GM12878 (cell line): ENCODE results near the gene DEFB116. TPM values are rescaled to one million over a fixed set of nuclear protein-coding genes. Genes with fewer than 3 reads are reported as not detected.

Source experiments
- ATAC-seq: fragments of 200-7000 bp; cut with Tn5 transposase; 3 replicates; pipeline ENCODE4 v1.9.1; 2020; ENCODE audit warnings: mild to moderate bottlenecking, moderate library complexity
- Bru-seq: library from RNA; stranded (reverse); fragments of 400-500 nt; gene quantifications from one replicate; lab custom pipeline; 2021; lab: Mats Ljungman, UMichigan
- BruChase-seq, 2 experiments: library from RNA; stranded (reverse); fragments of 400-500 nt; gene quantifications; one replicate each; lab custom pipeline; 2021; lab: Mats Ljungman, UMichigan
- BruUV-seq: library from RNA; stranded (reverse); fragments of 400-500 nt; replicated peaks from 2 replicates; lab custom pipeline; 2021; lab: Mats Ljungman, UMichigan
- CTCF ChIA-PET: fragments of 300-600 bp; sonication (Branson Sonifier 250); formaldehyde crosslinking; extraction: SDS; loops from one replicate; lab custom pipeline; 2021; ENCODE audit warnings: inconsistent platforms; lab: Yijun Ruan, JAX
- POLR2A ChIA-PET: fragments of 350-600 bp; formaldehyde crosslinking; extraction: SDS; loops from one replicate; lab custom pipeline; 2021; ENCODE audit warnings: inconsistent platforms; lab: Charles Lee
- RAD21 ChIA-PET: fragments of 300-600 bp; sonication (Branson Sonifier 250); formaldehyde crosslinking; loops from one replicate; lab custom pipeline; 2023; ENCODE audit warnings: antibody characterized with exemption; ENCODE audit not compliant: unreplicated experiment; lab: Charles Lee
- SMC1A ChIA-PET: fragments of 300-600 bp; sonication (Branson Sonifier 250); formaldehyde crosslinking; loops from one replicate; lab custom pipeline; 2023; ENCODE audit not compliant: unreplicated experiment, uncharacterized antibody; lab: Charles Lee
- DNase-seq: peaks from one replicate; pipeline ENCODE4 v3.0.0-alpha.2; 2011; ENCODE audit warnings: low read depth, low spot score
- FAIRE-seq: peaks from 3 replicates; lab custom pipeline; 2011; peaks lifted over from hg19 to GRCh38; lab: Jason Lieb, UNC
- H2AFZ ChIP-seq: 2 replicates; pipeline ENCODE4 v1.6.0; 2011; ENCODE audit warnings: low read depth, low read length, control low read depth; ENCODE audit not compliant: control insufficient read depth
- H3K27ac ChIP-seq: 2 replicates; pipeline ENCODE4 v1.5.1; 2011; ENCODE audit warnings: control low read depth; ENCODE audit not compliant: control insufficient read depth, insufficient read depth
- H3K27me3 ChIP-seq, 2 experiments: replicated peaks in 1 of 2; 2 replicates each; pipeline versions ENCODE4 v1.6.0 to v1.6.1; 2011; ENCODE audit warnings: low read length in 1 of 2; ENCODE audit not compliant: control insufficient read depth in 2 of 2, insufficient read depth in 2 of 2
- H3K36me3 ChIP-seq, 2 experiments: 2 replicates each; pipeline ENCODE4 v1.5.1; 2011; ENCODE audit warnings: low read length in 1 of 2; ENCODE audit not compliant: control insufficient read depth in 2 of 2, insufficient read depth in 2 of 2
- H3K4me1 ChIP-seq: 2 replicates; pipeline ENCODE4 v1.6.1; 2011; ENCODE audit warnings: mild to moderate bottlenecking, low read length, moderate library complexity, mixed read lengths; ENCODE audit not compliant: control insufficient read depth, insufficient read depth
- H3K4me2 ChIP-seq: 2 replicates; pipeline ENCODE4 v1.6.0; 2011; ENCODE audit warnings: control low read depth; ENCODE audit not compliant: control insufficient read depth, insufficient read depth
- H3K4me3 ChIP-seq: fragments of 200-600 bp; sonication (generic); 2 replicates; pipeline ENCODE4 v1.5.1; 2016
- H3K79me2 ChIP-seq: 2 replicates; pipeline ENCODE4 v1.6.0; 2011; ENCODE audit warnings: low read length; ENCODE audit not compliant: control insufficient read depth, insufficient read depth
- H3K9ac ChIP-seq: 2 replicates; pipeline ENCODE4 v1.8.0; 2011; ENCODE audit warnings: low read length, control low read depth, mixed read lengths; ENCODE audit not compliant: control insufficient read depth, insufficient read depth
- H3K9me3 ChIP-seq: replicated peaks from 3 replicates; pipeline ENCODE4 v1.5.1; 2011; ENCODE audit warnings: mild to moderate bottlenecking, low read length; ENCODE audit not compliant: control insufficient read depth, insufficient read depth
- H4K20me1 ChIP-seq: 2 replicates; pipeline ENCODE4 v1.6.0; 2011; ENCODE audit not compliant: control insufficient read depth, insufficient read depth
- BACH1 ChIP-seq: fragments of 450-650 bp; IDR thresholded peaks from 2 replicates; pipeline ENCODE4 v1.6.1; 2017; ENCODE audit warnings: mild to moderate bottlenecking, borderline replicate concordance
- BHLHE40 ChIP-seq, 2 experiments: fragments of 450-650 bp in 1 of 2; IDR thresholded peaks; 2 replicates each; pipeline ENCODE4 v1.6.1; 2011 to 2017; ENCODE audit warnings: low read depth in 2 of 2, borderline replicate concordance in 1 of 2, improper control_type of control experiment in 1 of 2, low read length in 1 of 2, mild to moderate bottlenecking in 1 of 2
- CBX5 ChIP-seq: sonication (generic); IDR thresholded peaks from 2 replicates; pipeline ENCODE4 v1.6.1; 2016; ENCODE audit warnings: low read depth, moderate library complexity, mild to moderate bottlenecking, inconsistent platforms
- ETV6 ChIP-seq, 2 experiments: fragments of 450-650 bp in 1 of 2; IDR thresholded peaks in 1 of 2; conservative IDR thresholded peaks in 1 of 2; 2 replicates each; pipeline ENCODE4 v1.6.1; 2014; ENCODE audit warnings: antibody characterized with exemption in 1 of 2, borderline replicate concordance in 1 of 2, low read depth in 1 of 2, mild to moderate bottlenecking in 1 of 2, moderate library complexity in 1 of 2
- PML ChIP-seq: IDR thresholded peaks from 2 replicates; pipeline ENCODE4 v1.6.1; 2012; ENCODE audit warnings: low read length, inconsistent platforms
- TCF12 ChIP-seq: IDR thresholded peaks from 2 replicates; pipeline ENCODE4 v1.6.1; 2011; ENCODE audit warnings: low read depth, mild to moderate bottlenecking, low read length
- WGBS: methylation state at CpG from one replicate; pipeline ENCODE4 v1.1.6; 2016; ENCODE audit warnings: low lambda C conversion rate; ENCODE audit not compliant: insufficient replicate concordance, insufficient coverage; ENCODE audit errors: missing lambda C conversion rate; 5-methylcytosine and 5-hydroxymethylcytosine counted together
- in situ Hi-C: fragments of 300-500 bp; cut with MboI; formaldehyde crosslinking; loops from 9 replicates; pipeline ENCODE4 v1.14.3; 2018; ENCODE audit warnings: mixed read lengths
- intact Hi-C: fragments of 100-400 bp; cut with micrococcal nuclease; formaldehyde crosslinking; loops from one replicate; pipeline ENCODE4 v1.14.2; 2022; ENCODE audit not compliant: unreplicated experiment
- long read RNA-seq, 2 experiments: library from polyadenylated mRNA; unstranded; transcript quantifications; one replicate each; pipeline ENCODE4 v2.0.0, GENCODE V29; 2019 to 2020
- polyA minus RNA-seq, 3 experiments: library from RNA; depleted of rRNA, polyadenylated mRNA; stranded (reverse); fragments of >200 nt; gene quantifications; 2 replicates each; pipeline ENCODE4 v1.2.3, GENCODE V29; 2011
- polyA plus RNA-seq, 11 experiments: library from polyadenylated mRNA; depleted of rRNA in 4 of 11; unstranded in 6 of 11; stranded (reverse) in 5 of 11; fragments of >200 nt; fragmentation: Nextera tagmentation in 4 of 11; fragmentation: Illumina TruSeq in 1 of 11; extraction: Ambion mirVana in 4 of 11; extraction: Trizol in 1 of 11; gene quantifications; 1 replicate in 1 of 11; 2 replicates in 10 of 11; pipeline versions ENCODE4 v1.2.1 to v1.2.3, GENCODE V29; 2011 to 2016; ENCODE audit warnings: inconsistent platforms in 2 of 11, missing spikeins in 2 of 11, low read depth in 1 of 11
- total RNA-seq, 4 experiments: library from RNA; depleted of rRNA in 3 of 4; stranded (reverse); fragments of >200 nt in 3 of 4; fragmentation: Illumina TruSeq in 1 of 4; extraction: Trizol in 1 of 4; gene quantifications; 2 replicates each; pipeline versions ENCODE4 v1.2.1 to v1.2.3, GENCODE V29; 2013 to 2021
- TF ChIP-seq, protein P1 (sequence below): fragments of 450-650 bp; formaldehyde crosslinking; IDR thresholded peaks from 2 replicates; pipeline ENCODE4 v1.4.0; 2020; ENCODE audit warnings: mild to moderate bottlenecking, moderate library complexity
- TF ChIP-seq, protein P2 (sequence below): fragments of 450-650 bp; IDR thresholded peaks from 2 replicates; pipeline ENCODE4 v1.6.1; 2018; ENCODE audit warnings: borderline replicate concordance, mild to moderate bottlenecking; ENCODE audit not compliant: partially characterized antibody
- TF ChIP-seq, protein P3 (sequence below): fragments of 450-650 bp; IDR thresholded peaks from 2 replicates; pipeline ENCODE4 v1.6.1; 2017; ENCODE audit warnings: borderline replicate concordance

The DEFB116 gene, protein sequence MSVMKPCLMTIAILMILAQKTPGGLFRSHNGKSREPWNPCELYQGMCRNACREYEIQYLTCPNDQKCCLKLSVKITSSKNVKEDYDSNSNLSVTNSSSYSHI
- not detected in 2 replicates for total RNA-seq (2013; cell fraction: nucleolus; rRNA removed)
- total RNA-seq (2014; rRNA removed) (not detected in 2 replicates), total RNA-seq (2014; rRNA removed; fragmentation: Illumina TruSeq; extraction: Trizol) (not detected in 2 replicates), total RNA-seq (2021) (not detected in 2 replicates), polyA plus RNA-seq (2011; rRNA removed) (not detected in 2 replicates), polyA plus RNA-seq (2014; fragmentation: Illumina TruSeq; extraction: Trizol) (not detected in 2 replicates), polyA plus RNA-seq (2014; fragmentation: Nextera tagmentation; extraction: Ambion mirVana) (not detected), polyA plus RNA-seq (2014; rRNA removed) (not detected in 2 replicates), polyA plus RNA-seq (2016; fragmentation: Nextera tagmentation; extraction: Ambion mirVana) (not detected), polyA minus RNA-seq (2011; rRNA and poly(A)+ RNA removed) (not detected in 2 replicates), Bru-seq, nascent RNA (not detected), BruChase-seq, experiment 1, labeled RNA remaining after a 6-hour chase (not detected), BruChase-seq, experiment 2, labeled RNA remaining after a 2-hour chase (not detected)
- polyA plus RNA-seq (2011; ENCODE audit: low read depth): not detected
- polyA plus RNA-seq (2011; cell fraction: cytosol; rRNA removed): not detected in 2 replicates
- not detected in 2 replicates for polyA plus RNA-seq (2011; cell fraction: nucleus; rRNA removed)
- not detected in 2 replicates for polyA plus RNA-seq (2012)
- not detected in 2 replicates for polyA minus RNA-seq (2011; cell fraction: cytosol; rRNA and poly(A)+ RNA removed)
- polyA minus RNA-seq (2011; cell fraction: nucleus; rRNA and poly(A)+ RNA removed): not detected in 2 replicates
- long read RNA-seq, experiment 1: 0 reads
- long read RNA-seq, experiment 2: 0 reads

DNA sequence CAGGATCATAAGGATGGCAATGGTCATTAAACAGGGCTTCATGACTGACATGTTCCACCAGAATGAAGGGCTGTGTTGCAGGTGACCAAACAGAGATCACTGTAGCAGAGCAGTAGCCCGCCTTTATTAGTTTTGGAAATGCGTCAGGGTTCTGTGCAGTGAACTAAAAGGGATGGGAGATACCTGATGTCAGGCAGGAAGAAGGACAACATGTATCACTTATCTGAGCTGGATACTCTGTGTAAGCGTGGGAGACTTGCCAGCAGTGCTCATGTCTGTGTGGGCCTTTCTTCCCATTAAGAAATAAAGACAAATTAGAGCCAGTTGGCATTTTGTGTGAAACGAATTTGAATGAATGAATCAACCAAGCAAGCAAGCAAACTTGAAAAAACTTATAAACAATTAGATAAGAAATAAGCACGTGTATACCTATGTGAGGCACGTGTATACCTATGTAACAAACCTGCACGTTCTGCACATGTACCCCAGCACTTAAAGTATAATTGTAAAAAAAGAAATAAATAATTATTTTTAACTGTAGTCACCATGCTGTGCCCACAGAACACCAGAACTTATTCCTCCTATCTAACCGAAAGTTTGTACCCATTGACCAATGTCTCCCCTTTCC is at the start of gene DEFB116:
DEFB116 (minus strand) TSS at position 51 of the 628 bp plus-strand sequence; CDS start at position 51, 0 bp downstream.
- Histone ChIP-seq H3K79me2 (no peaks in the 10 kb centered on the region), H3K4me1 (no peaks in the 10 kb centered on the region), H3K27ac (no peak within 1 kb of the TSS), H3K4me2 (no peak within 1 kb of the TSS), H3K9me3 (no peaks in the 10 kb centered on the region), H3K36me3 (no peaks in the 10 kb centered on the region), H3K4me3 (no peak within 1 kb of the TSS), H3K9ac (no peak within 1 kb of the TSS), H4K20me1 (no peaks in the 10 kb centered on the region), H3K27me3 (no peaks in the 10 kb centered on the region), H2AFZ (no peak within 1 kb of the TSS)
- ChIA-PET POLR2A (no interaction called here), CTCF (no interaction called here), RAD21 (no interaction called here), SMC1A (no interaction called here)
- ATAC-seq (no peak), FAIRE-seq (no peak), DNase-seq (no peak)
- intact Hi-C loops: no loop called here
- WGBS: 12% methylated on average over 8 of the region's 8 CpGs
- no TSS peak for BruUV-seq
- in situ Hi-C loops: loop anchor here (25.0 kb wide), 1 partner anchor 1871 kb away; no protein-coding TSS in a partner anchor
- TF ChIP-seq CBX5: no peak
- TF ChIP-seq TCF12: no peak
- TF ChIP-seq, protein P1, sequence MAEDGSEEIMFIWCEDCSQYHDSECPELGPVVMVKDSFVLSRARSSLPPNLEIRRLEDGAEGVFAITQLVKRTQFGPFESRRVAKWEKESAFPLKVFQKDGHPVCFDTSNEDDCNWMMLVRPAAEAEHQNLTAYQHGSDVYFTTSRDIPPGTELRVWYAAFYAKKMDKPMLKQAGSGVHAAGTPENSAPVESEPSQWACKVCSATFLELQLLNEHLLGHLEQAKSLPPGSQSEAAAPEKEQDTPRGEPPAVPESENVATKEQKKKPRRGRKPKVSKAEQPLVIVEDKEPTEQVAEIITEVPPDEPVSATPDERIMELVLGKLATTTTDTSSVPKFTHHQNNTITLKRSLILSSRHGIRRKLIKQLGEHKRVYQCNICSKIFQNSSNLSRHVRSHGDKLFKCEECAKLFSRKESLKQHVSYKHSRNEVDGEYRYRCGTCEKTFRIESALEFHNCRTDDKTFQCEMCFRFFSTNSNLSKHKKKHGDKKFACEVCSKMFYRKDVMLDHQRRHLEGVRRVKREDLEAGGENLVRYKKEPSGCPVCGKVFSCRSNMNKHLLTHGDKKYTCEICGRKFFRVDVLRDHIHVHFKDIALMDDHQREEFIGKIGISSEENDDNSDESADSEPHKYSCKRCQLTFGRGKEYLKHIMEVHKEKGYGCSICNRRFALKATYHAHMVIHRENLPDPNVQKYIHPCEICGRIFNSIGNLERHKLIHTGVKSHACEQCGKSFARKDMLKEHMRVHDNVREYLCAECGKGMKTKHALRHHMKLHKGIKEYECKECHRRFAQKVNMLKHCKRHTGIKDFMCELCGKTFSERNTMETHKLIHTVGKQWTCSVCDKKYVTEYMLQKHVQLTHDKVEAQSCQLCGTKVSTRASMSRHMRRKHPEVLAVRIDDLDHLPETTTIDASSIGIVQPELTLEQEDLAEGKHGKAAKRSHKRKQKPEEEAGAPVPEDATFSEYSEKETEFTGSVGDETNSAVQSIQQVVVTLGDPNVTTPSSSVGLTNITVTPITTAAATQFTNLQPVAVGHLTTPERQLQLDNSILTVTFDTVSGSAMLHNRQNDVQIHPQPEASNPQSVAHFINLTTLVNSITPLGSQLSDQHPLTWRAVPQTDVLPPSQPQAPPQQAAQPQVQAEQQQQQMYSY (CRISPR knock-in tag): no peak
- TF ChIP-seq, protein P2, sequence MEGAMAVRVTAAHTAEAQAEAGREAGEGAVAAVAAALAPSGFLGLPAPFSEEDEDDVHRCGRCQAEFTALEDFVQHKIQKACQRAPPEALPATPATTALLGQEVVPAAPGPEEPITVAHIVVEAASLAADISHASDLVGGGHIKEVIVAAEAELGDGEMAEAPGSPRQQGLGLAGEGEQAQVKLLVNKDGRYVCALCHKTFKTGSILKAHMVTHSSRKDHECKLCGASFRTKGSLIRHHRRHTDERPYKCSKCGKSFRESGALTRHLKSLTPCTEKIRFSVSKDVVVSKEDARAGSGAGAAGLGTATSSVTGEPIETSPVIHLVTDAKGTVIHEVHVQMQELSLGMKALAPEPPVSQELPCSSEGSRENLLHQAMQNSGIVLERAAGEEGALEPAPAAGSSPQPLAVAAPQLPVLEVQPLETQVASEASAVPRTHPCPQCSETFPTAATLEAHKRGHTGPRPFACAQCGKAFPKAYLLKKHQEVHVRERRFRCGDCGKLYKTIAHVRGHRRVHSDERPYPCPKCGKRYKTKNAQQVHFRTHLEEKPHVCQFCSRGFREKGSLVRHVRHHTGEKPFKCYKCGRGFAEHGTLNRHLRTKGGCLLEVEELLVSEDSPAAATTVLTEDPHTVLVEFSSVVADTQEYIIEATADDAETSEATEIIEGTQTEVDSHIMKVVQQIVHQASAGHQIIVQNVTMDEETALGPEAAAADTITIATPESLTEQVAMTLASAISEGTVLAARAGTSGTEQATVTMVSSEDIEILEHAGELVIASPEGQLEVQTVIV: no peak
- no peak for TF ChIP-seq ETV6 (conservative IDR thresholded peaks at IDR 0.05 in 1 of 2, IDR thresholded peaks at IDR 0.05 in 1 of 2; ENCODE audit: borderline replicate concordance in 1 of 2, low read depth in 1 of 2)
- TF ChIP-seq BHLHE40 (IDR thresholded peaks at IDR 0.05; ENCODE audit: borderline replicate concordance in 1 of 2, low read depth in 2 of 2, low read length in 1 of 2): no peak
- TF ChIP-seq, protein P3, sequence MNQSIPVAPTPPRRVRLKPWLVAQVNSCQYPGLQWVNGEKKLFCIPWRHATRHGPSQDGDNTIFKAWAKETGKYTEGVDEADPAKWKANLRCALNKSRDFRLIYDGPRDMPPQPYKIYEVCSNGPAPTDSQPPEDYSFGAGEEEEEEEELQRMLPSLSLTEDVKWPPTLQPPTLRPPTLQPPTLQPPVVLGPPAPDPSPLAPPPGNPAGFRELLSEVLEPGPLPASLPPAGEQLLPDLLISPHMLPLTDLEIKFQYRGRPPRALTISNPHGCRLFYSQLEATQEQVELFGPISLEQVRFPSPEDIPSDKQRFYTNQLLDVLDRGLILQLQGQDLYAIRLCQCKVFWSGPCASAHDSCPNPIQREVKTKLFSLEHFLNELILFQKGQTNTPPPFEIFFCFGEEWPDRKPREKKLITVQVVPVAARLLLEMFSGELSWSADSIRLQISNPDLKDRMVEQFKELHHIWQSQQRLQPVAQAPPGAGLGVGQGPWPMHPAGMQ: no peak
- no peak for TF ChIP-seq PML
- no peak for TF ChIP-seq BACH1
